Stimulated activated CD8-positive, alpha-beta memory T cell treated with anti-CD3 and anti-CD28 coated beads, Interleukin-12 subunit alpha, Interleukin-12 subunit beta, amount 100 ng/mL, for 24 hours (primary cell): Measurements from ENCODE around the gene HERC3.

Experiments
- DNase-seq: peaks from one replicate; pipeline ENCODE4 v3.0.0-alpha.2; 2020; ENCODE audit errors: extremely low read depth

The HERC3 gene

DNA sequence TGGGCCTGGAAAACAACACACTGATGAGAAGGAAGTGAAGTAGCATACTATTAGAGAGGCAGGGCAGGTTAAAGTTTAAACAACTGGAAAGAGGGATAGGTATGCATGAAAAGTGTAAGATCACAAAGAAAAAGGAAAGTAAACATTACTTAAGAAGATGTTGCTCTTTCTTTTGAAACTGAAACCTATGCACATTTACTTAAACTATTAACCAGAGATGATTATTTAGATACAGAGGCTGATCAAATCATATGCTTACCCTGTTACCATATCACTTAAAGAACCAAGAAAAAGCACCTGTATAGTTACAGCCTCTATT is 67.6 kb downstream of the HERC3 start:
- DNase-seq = no peak

DNA sequence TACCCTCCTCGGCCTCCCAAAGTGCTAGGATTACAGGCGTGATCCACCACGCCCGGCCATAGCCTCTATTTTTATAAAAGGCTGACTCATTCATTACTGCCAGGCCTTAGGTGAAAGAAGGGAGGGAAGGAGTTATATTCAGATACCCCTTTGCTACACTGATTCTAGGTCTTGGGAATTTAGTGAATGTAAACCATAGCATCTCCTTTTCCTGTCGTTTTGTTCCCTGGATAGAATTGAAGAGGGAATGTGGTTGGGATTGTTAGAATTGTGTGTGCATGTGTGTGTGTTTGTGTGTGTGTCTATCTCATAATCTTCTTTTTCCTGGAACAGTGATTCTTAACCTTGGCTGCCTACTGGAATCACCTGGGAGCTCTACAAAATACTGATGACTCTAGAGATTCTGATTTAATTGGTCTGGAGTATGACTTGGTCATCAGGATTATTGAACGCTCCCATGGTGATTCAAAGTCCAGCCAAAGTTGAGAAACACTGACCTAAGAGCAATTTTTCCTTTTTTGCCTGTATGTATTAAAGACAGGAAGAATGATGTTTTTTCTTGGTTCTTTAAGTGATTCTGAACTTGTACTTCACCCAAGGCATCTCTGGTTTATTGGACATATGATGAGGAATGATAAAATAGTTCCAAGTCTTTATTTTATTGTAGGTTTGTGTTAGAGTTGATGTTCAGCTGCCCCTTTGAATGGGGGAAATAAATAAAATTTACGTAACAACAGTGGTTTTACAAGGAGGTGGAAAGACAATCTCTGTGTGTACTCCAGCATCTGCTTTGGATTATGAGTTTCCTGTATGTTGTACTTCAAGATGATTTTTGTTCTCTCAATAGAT is 68.4 kb downstream of the HERC3 start:
- DNase-seq = no peak

DNA sequence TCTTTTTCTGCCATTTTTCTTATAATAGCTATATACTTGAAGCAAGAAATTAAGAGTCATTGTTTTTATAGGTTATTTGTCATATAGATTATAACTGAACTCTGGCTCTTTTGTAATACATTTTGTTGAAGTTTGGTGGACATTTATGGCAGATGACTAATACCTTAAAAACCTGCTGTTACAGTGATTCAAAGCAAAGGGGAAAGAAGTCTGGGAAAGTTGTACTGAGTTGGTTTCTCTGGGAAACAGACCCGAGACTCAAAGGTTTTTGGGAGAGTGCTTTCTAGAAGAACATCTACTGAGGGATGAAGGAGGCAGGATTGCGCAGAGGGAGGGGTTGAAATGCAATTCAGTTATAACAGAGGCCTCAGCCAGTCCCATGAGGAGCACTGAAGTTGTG is 69.5 kb downstream of the HERC3 start:
- DNase-seq = no peak

DNA sequence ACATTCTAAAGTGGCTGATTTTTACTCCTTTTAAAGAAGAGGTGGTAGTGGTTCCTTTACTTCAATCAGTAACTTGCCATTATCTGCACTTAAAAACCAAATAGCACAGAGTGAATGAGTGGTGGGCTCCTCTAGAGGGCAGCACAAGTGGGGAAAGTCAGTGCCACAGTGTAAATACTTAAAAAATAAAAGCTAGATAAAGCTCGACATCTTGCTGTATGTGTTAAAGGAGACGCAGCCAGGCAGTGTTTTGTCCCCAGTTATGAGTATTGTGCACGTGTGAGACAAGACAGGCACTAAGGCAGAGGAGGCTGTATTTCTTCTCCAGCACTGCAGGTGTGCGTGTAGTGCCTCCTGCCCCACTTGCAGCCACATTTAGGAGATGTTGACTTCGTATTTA is 80.7 kb downstream of the HERC3 start:
- no peak for DNase-seq

DNA sequence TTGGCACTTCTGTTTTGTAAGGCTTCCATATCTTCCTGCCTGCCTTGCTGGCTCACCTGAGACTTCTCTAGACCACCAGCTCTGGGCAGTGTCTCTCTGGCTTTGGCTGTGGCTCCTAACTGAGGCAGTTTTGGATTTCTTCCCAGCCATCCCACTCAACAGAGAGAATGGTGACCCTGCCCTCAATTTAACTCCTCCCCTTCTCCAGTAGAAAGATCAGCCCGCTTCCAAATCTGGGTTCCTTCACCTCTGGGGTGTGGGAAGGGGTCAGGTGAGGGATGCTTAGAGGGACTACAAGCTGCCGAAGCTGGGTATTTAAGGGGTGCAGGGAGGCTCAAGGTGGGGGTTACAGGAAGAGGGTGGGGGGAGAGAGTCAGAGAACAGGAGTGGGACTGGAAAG is 81.6 kb downstream of the HERC3 start:
- no peak for DNase-seq

DNA sequence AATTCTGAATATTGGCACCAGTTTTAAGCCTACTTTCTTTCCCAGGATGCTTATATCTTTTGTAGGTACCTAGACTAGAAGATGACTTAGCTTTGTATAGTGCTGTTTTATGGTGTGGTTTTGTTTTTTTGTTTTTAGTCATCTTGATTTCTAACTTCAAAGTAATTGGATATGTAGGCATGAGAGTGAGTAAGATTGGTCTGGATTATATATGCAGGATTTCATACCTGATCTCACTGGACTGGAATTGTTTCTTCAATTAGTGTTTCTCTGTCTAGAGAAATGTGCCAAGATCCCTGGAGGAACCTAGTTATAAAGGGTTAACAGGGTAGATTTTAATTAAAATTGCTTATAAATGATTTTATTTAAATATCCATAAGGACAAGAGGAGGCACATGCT is 82.3 kb downstream of the HERC3 start:
- no peak for DNase-seq

DNA sequence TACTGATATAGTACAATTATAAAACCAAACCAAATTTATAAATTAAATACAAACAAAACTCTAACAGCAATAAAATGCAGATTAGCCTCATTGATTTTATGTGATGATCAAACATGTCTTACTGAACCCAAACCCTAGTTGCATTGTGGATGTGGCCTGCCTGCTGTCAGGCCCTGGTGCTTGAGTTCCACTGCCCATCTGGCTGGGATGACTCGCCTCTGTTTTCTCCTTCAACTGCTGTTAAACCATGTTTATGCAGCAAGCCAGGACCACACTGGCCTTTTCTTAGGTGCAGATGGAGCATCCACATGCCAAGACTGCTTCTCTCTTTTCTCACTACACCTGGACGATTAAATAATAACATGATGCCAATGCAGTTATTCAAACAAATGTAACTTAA is 82.7 kb downstream of the HERC3 start:
- no peak for DNase-seq

DNA sequence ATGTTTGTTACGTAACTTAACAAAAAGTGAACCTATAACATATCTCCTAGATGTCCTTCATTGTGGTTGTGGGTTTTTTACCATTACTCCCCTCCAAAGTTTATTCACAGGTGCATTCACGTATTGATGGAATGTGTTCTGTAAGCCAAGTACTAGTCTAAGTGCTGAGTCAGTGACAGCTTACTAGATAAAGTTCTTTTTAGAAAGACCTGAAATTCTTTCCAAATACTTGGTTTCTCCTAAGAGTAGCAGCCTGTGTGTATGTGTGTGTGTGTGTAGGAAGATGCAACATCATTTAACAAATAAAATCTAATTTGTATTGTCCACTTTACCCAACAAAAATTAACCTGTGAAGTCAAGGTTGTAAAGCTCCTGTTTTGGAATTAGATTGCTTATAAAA is 83.3 kb downstream of the HERC3 start:
- no peak for DNase-seq

DNA sequence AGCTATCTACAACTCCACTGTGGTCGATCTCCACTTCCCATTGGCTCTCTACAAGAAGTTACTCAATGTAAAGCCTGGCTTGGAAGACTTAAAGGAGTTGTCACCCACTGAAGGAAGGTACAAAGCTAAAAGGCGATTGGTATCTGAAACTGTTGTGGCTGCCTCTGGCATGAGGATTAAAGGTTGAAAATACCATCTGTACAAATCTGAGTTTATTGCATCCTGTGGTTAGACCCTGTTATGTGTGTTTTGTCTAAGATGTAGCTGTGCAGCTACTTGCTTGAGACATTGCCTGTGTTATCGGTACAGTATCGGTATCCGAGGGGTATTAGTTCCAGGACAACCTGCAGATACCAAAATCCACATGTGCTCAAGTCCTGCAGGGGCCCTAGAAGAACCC is 88.9 kb downstream of the HERC3 start:
- no peak for DNase-seq

DNA sequence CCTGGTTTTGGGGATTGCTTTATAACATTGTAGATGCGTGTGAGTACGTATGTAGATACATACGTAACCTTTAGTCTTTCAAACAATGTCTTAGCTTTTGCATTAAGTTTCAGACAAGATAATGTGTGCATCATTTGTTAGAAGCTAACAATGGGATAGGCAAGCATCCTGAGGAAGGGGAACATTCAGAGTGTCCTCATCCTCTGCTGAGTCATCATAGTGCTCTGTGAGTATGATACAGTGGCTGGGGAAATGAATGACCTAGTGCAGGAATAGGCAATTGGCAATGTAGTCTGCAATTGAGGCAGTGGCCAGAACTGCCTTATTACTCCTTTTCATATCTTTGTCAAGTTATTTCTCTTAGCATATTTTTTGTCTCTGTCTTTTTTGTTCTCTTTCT is 98.1 kb downstream of the HERC3 start:
- DNase-seq = no peak

DNA sequence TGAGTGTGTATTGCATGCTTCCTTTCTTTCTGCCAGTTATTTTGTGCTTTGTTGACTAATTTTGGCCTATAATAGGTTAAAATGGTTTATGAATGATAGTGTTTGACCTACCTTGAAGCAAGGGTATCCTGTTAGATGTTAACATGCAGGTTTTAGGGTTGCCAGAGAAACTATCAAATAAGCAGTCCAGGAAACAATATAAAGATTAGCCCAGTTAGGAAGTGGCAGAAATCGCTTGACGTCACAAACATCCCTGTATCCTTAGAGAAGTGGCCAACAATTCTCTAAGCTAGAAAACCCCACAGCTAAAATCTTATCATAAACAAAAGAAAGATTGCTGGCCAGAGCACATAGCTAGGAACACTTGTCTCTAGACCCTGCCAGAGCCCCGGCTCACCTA is 101.5 kb downstream of the HERC3 start:
- no peak for DNase-seq

DNA sequence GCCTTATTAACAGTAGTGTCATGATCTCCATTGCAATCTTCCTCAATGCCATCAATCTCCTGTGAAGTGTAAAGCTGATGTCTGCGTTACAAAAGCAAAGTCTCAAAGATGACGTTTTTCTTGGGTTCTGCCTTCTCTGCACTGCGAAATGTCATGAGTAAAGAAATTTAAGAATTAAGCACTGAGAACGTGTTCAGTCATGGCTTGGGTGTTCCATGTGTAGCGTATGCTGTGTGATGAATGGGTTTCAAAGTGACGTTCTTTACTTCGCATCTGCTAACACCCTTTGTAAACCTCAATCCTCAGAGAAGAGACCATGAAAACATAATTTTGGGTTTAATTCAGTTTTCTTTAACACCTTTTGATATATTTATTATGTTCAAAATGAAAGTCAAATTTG is 104.3 kb downstream of the HERC3 start:
- no peak for DNase-seq

DNA sequence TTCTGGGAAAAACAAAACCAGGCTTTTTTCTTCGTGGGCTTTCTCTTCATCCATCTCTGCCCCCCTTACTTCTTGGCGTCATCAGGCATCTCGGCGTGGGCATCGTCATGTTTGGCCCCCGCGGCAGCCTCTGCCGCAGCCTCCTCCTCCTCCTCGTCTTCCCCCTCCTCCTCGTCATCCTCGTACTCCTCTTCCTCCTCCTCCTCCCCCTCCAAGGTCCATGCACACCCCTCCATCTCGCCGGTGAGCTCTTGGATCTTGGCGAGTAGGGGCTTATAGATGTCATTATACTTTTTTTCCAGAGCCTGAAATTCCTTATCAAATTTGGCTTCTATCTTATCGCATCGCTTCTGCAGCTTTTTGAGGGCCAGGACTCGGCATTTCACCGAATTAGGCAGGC is 104.9 kb downstream of the HERC3 start:
- DNase-seq = no peak

DNA sequence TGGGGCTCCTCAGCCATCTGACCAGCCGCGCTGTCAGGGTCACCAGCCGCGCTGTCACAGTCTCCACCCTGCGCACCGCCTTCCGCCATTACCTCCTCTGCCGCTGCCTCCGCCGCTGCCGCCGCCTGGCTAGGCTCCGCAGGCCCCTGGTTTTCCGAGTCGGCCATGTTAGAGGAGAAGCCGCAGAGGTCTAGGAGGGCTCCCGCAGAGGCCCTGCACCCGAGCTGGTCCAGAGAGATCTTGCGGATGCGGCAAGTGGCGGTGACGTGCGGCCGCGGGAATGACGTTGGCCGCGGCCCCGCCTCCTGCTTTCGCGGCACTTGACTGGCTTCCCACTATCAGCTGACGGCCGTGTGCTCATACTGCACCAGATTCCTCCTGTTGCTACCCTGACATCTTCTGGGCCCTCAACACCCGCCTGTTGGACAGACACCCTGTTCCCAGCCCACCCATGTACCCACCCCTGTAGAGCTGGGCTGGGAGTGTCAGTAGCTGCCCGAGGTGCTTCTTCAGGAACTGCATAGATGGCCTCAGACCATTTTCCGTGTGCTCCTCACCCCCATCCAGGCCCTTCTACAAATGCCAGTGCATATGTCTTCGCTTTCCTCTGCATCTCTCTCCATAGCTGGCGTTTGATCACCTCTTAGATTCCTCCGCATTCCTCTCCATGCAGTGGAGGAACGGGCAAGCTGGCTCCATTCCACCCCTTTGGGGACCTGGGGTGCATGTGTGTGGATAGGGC is 105.5 kb downstream of the HERC3 start, which contains the start of gene NAP1L5:
TSS of gene NAP1L5 (minus strand) at position 242 of the 742 bp plus-strand sequence. CDS start at position 167, 75 bp downstream.
- no peak for DNase-seq

DNA sequence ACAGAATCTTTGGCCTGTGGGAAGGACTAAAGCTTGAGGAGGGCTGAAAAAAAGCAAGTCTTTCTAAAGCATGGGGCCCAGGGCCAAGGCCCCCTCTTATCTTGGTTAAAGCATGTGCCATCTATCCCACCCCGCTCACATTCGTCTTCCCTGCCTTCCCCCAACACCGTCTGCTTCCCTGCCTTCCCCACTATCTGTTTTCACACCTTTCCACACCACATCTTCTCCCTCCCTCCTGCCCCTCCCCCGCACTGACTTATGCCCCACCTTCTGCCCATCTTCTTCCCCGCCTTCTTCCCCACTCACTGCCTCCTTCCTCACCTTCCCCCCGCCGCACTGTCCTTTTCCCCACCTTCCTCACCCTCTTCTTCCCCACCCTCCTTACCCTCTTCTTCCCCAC is 106.2 kb downstream of the HERC3 start:
- no peak for DNase-seq

DNA sequence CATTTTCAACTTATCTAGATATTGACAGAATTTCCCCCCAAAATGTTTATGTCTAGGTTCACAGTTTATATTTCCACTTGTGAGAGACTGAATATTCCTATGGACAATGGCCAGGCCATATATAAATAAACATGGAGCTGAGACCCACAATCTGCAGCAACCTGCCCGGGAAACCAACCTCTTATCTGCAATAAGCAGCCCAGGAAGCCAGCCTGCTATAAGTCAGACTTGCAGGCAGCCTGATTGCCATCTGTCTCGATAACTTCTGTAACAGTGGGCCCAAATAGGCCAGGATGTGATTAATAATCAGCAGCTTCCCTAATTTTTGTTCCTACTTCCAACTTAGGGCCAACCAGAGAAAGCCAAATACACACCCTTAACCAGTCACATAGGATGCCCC is 110.5 kb downstream of the HERC3 start:
- no peak for DNase-seq

DNA sequence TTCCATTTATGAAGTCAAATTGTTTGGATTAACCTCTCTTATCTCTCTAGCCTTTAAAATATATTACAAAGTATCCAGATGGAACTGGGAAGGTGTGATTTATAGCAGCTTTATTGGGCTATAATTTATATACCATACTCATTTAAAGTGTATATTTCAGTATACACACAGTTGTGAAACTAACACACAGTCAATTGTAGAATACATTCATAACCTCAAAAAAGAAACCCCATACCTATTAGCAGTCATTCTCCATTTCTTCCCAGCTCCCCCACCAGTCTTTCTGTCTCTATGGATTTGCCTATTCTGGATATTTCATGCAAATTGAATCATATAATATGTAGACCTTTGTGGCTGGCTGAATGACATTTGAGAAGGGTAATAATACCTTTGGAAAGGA is 112.9 kb downstream of the HERC3 start:
- no peak for DNase-seq

DNA sequence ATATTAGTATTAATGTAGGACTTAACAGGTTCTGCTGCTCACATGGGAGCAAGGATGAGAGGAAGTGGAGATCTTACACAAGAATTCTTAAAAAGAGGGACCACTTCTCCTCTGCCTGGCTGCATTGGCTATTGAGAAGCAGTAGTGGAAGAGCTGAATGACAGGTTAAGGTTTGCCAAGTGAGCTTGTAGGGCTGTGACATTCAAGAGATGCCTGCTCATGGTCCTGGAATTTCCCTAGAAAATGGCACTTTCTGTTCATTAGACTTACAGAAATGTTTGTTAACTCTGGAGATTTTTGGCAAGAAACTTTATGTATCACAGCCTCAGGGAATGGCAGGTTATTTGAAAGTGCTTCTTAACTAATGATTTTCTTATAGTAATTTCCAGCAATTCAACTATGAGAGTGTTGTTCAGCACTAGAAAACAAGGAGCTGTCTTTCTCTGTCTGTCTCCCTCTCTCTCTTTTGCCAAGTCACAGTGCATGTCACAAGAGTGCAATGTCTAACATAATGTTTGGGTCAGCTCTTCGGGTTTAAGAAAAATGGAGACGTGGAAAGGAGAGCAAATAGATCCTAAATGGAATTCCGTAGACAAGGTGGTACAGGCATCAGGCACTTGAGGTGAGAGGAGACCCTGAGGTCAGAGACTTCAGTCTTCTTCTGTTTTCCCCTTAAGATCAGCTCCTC is 113.7 kb downstream of the HERC3 start:
- DNase-seq = no peak

DNA sequence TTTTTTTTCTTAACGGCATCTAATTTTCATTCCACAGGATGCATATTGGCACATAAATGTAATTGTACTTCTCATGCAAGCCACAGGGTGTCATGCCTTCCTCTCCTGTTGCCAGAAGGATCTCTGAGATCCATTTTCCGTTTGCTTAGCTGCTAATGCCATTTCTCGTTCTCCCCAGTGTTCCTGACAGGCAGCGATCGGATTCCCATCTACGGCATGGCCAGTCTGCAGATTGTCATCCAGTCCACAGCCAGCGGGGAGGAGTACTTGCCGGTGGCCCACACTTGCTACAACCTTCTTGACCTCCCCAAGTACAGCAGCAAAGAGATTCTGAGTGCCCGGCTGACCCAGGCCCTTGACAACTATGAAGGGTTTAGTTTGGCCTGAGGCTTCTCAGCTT is 114.3 kb downstream of the HERC3 start:
- no peak for DNase-seq

DNA sequence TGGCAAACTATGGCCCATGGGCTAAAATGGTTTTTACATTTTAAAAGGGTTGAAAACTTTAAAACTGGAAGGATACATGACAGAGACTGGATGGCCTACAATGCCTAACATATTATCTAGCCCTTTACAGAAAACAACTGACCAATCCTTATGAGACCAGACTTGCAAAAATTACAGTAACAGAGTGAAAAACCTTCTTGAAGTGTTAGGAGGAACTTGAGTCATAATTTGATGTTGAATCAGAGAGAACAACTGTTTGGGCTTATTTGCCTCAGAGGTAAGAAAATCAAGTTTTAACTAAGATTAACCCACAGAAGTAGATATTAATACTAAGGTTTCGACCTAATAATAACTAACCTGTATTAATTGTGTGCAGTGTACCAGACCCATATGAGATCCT is 117.7 kb downstream of the HERC3 start:
- no peak for DNase-seq

DNA sequence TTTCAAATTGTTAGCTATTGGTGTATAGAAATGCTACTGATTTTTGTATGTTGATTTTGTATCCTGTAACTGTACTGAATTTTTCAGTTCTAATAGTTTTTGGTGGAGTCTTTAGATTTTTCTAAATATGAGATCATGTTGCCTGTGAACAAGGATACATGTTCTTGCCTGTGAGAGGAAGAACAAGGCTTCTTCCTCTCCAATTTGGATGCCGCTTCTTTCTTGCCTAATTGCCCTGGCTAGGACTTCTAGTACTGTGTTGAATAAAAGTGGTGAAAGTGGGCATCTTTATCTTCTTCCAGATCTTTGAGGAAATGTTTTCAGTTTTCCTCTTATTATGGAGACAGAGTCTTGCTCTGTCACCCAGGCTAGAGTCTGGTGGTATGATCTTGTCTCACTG is 121.5 kb downstream of the HERC3 start:
- no peak for DNase-seq

DNA sequence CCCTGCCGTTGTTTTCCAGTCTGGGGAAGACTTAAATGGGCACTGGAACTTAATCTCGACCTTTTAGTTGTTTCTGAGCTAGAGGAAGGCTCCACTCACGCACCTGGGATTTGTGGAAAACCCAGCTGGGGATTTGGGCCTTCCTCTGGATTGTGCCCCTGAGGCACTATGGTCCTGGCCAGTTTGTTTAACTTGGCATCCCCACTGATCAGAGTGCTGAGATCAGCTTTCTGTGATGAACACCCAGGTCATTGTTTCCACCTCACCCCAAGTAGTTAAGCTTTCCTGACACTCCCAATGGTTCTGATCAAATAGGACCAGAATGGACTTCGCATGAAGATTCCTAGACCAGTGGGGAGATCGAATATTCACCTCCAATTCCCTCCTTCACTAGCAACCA is 125.8 kb downstream of the HERC3 start:
- DNase-seq = no peak

DNA sequence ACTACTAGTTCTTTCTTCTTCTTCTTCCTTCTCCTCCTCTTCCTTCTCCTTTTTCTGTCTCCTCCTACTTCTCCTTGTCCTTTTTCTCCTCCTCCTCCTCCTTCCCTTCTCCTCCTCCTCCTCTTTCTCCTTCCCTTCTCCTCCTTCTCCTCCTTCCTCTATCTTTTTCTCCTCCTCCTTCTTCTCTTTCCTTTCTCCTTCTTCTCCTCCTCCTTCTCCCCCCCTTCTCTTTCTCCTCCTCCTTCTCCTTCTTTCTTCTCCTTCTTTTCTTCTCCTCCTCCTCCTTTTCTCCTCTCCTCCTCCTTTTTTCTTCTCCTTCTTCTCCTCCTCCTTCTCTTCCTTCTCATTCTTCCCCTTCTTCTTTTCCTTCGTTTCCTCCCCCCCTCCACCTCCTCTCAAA is 127.1 kb downstream of the HERC3 start:
- DNase-seq = no peak
